Measurements from ENCODE around the gene BMPR1B. TPM values are rescaled to one million over a fixed set of nuclear protein-coding genes. Genes with fewer than 3 reads are reported as not detected.

BMPR1B gene
- total and polyA plus RNA-seq, 9 of the 15 experiments (the other 6 are each of a cell fraction or from before 2014, with no cell fraction given): 0.01 TPM; not detected in 8

- TF ChIP-seq RERE (CRISPR knock-in tag; IDR thresholded peaks at IDR 0.05; ENCODE audit: borderline replicate concordance): no peak
- TF ChIP-seq JUN (IDR thresholded peaks at IDR 0.05; ENCODE audit: borderline replicate concordance, low read depth, low read length): no peak
- TF ChIP-seq JUN (CRISPR knock-in tag; IDR thresholded peaks at IDR 0.05; ENCODE audit: borderline replicate concordance): no peak
- no peak for TF ChIP-seq COPS2 (conservative IDR thresholded peaks at IDR 0.05)
- no peak for TF ChIP-seq CREB3L1 (IDR thresholded peaks at IDR 0.05; ENCODE audit: borderline replicate concordance, low read depth)
- TF ChIP-seq L3MBTL2 (IDR thresholded peaks at IDR 0.05): no peak
- TF ChIP-seq KAT8 (IDR thresholded peaks at IDR 0.05; ENCODE audit: low read depth): no peak
- no peak for TF ChIP-seq ELK3 (CRISPR knock-in tag; IDR thresholded peaks at IDR 0.05)
- no peak for TF ChIP-seq RFX5 (IDR thresholded peaks at IDR 0.05; ENCODE audit: low read depth, low read length)
- no peak for TF ChIP-seq ZFX (CRISPR knock-in tag; IDR thresholded peaks at IDR 0.05)
- no peak for TF ChIP-seq KLF1 (tag; IDR thresholded peaks at IDR 0.05)
Measured at GRCh38 chr4:94929696-94930095, 171.9 kb downstream of the BMPR1B start (continued).
